HepG2 (cell line): Measurements from ENCODE around the gene TRMT1. TPM values are rescaled to one million over a fixed set of nuclear protein-coding genes. Genes with fewer than 3 reads are reported as not detected.

Experiments
- AFF4 ChIP-seq: sonication (generic); formaldehyde crosslinking; IDR thresholded peaks from 2 replicates; pipeline ENCODE4 v1.4.0; 2020; ENCODE audit warnings: missing genetic modification reagents
- BRCA1 ChIP-seq: sonication (generic); formaldehyde crosslinking; IDR thresholded peaks from 2 replicates; pipeline ENCODE4 v1.4.0; 2020; ENCODE audit warnings: missing genetic modification reagents
- DR1 ChIP-seq: sonication (generic); formaldehyde crosslinking; IDR thresholded peaks from 2 replicates; pipeline ENCODE4 v1.8.0; 2021; ENCODE audit warnings: mild to moderate bottlenecking, missing genetic modification reagents, inconsistent platforms
- ETV5 ChIP-seq: IDR thresholded peaks from 2 replicates; pipeline ENCODE4 v1.6.1; 2018; ENCODE audit warnings: missing biosample characterization, missing genetic modification reagents, inconsistent platforms, borderline replicate concordance
- FOXK2 ChIP-seq: fragments of 450-650 bp; IDR thresholded peaks from 2 replicates; pipeline ENCODE4 v1.6.1; 2016
- MIER3 ChIP-seq: IDR thresholded peaks from 2 replicates; pipeline ENCODE4 v1.6.1; 2016; ENCODE audit warnings: missing compliant biosample characterization, borderline replicate concordance
- MXD3 ChIP-seq: IDR thresholded peaks from 2 replicates; pipeline ENCODE4 v1.6.1; 2016; ENCODE audit warnings: mild to moderate bottlenecking, missing biosample characterization, missing genetic modification reagents
- NFE2 ChIP-seq: sonication (generic); formaldehyde crosslinking; IDR thresholded peaks from 2 replicates; pipeline ENCODE4 v1.4.0; 2020; ENCODE audit warnings: missing genetic modification reagents
- NFKBIZ ChIP-seq: IDR thresholded peaks from 2 replicates; pipeline ENCODE4 v1.6.1; 2018; ENCODE audit warnings: missing genetic modification reagents, missing compliant biosample characterization
- RAD21 ChIP-seq: fragments of 450-650 bp; formaldehyde crosslinking; IDR thresholded peaks from 2 replicates; pipeline ENCODE4 v1.5.0; 2020; ENCODE audit warnings: mild to moderate bottlenecking
- SALL2 ChIP-seq: sonication (generic); formaldehyde crosslinking; IDR thresholded peaks from 2 replicates; pipeline ENCODE4 v1.8.1; 2023; ENCODE audit warnings: mild to moderate bottlenecking, missing genetic modification reagents, inconsistent platforms
- SMAD3 ChIP-seq: sonication (generic); formaldehyde crosslinking; IDR thresholded peaks from 2 replicates; pipeline ENCODE4 v1.4.0; 2020; ENCODE audit warnings: missing genetic modification reagents
- ZBTB33 ChIP-seq: sonication (generic); formaldehyde crosslinking; IDR thresholded peaks from 2 replicates; pipeline ENCODE4 v1.4.0; 2020; ENCODE audit warnings: missing genetic modification reagents
- ZC3H13 ChIP-seq: sonication (generic); formaldehyde crosslinking; IDR thresholded peaks from 2 replicates; pipeline ENCODE4 v1.8.1; 2023; ENCODE audit warnings: mild to moderate bottlenecking, missing genetic modification reagents, moderate library complexity
- ZFP37 ChIP-seq: sonication (generic); formaldehyde crosslinking; IDR thresholded peaks from 2 replicates; pipeline ENCODE4 v1.4.0; 2020; ENCODE audit warnings: missing genetic modification reagents, borderline replicate concordance
- ZNF124 ChIP-seq: sonication (generic); formaldehyde crosslinking; IDR thresholded peaks from 2 replicates; pipeline ENCODE4 v1.4.0; 2020; ENCODE audit warnings: missing genetic modification reagents
- ZNF207 ChIP-seq: fragments of 450-650 bp; IDR thresholded peaks from 2 replicates; pipeline ENCODE4 v1.6.1; 2016; ENCODE audit warnings: antibody characterized with exemption, borderline replicate concordance
- ZNF543 ChIP-seq: sonication (generic); formaldehyde crosslinking; IDR thresholded peaks from 2 replicates; pipeline ENCODE4 v1.4.0; 2020; ENCODE audit warnings: mild to moderate bottlenecking, missing genetic modification reagents
- ZNF772 ChIP-seq: sonication (generic); formaldehyde crosslinking; IDR thresholded peaks from 2 replicates; pipeline ENCODE4 v1.5.0; 2020; ENCODE audit warnings: mild to moderate bottlenecking, missing genetic modification reagents
- ZNF816 ChIP-seq: sonication (generic); formaldehyde crosslinking; IDR thresholded peaks from 2 replicates; pipeline ENCODE4 v1.8.0; 2022; ENCODE audit warnings: missing genetic modification reagents, mild to moderate bottlenecking, borderline replicate concordance
- ZSCAN21 ChIP-seq: sonication (generic); formaldehyde crosslinking; IDR thresholded peaks from 2 replicates; pipeline ENCODE4 v1.8.0; 2022; ENCODE audit warnings: mild to moderate bottlenecking, missing genetic modification reagents, moderate library complexity, borderline replicate concordance
- polyA plus RNA-seq, 8 experiments: library from polyadenylated mRNA; depleted of rRNA in 3 of 8; stranded (reverse) in 7 of 8; unstranded in 1 of 8; fragments of >200 nt; fragmentation: Illumina TruSeq in 4 of 8; extraction: Trizol in 4 of 8; gene quantifications; 2 replicates each; pipeline versions ENCODE4 v1.2.1 to v1.2.3, GENCODE V29; 2011 to 2016; ENCODE audit warnings: low read depth in 4 of 8, missing spikeins in 1 of 8, mixed read lengths in 1 of 8; ENCODE audit not compliant: insufficient read depth in 1 of 8
- total RNA-seq, 5 experiments: library from RNA; depleted of rRNA; stranded (reverse); fragments of >200 nt; fragmentation: Illumina TruSeq; extraction: Trizol; gene quantifications; 2 replicates each; pipeline ENCODE4 v1.2.3, GENCODE V29; 2016; ENCODE audit warnings: low read depth in 1 of 5
- TF ChIP-seq, protein P1 (sequence below): sonication (generic); formaldehyde crosslinking; conservative IDR thresholded peaks from 2 replicates; pipeline ENCODE4 v1.4.0; 2020; ENCODE audit warnings: missing genetic modification reagents
- TF ChIP-seq, protein P2 (sequence below): sonication (generic); formaldehyde crosslinking; IDR thresholded peaks from 2 replicates; pipeline ENCODE4 v1.4.0; 2020; ENCODE audit warnings: mild to moderate bottlenecking, missing genetic modification reagents

Gene TRMT1
- total and polyA plus RNA-seq, 2 of the 13 experiments (the other 11 are each of a cell fraction or from before 2014, with no cell fraction given) = 35.5 to 44.1 TPM

DNA sequence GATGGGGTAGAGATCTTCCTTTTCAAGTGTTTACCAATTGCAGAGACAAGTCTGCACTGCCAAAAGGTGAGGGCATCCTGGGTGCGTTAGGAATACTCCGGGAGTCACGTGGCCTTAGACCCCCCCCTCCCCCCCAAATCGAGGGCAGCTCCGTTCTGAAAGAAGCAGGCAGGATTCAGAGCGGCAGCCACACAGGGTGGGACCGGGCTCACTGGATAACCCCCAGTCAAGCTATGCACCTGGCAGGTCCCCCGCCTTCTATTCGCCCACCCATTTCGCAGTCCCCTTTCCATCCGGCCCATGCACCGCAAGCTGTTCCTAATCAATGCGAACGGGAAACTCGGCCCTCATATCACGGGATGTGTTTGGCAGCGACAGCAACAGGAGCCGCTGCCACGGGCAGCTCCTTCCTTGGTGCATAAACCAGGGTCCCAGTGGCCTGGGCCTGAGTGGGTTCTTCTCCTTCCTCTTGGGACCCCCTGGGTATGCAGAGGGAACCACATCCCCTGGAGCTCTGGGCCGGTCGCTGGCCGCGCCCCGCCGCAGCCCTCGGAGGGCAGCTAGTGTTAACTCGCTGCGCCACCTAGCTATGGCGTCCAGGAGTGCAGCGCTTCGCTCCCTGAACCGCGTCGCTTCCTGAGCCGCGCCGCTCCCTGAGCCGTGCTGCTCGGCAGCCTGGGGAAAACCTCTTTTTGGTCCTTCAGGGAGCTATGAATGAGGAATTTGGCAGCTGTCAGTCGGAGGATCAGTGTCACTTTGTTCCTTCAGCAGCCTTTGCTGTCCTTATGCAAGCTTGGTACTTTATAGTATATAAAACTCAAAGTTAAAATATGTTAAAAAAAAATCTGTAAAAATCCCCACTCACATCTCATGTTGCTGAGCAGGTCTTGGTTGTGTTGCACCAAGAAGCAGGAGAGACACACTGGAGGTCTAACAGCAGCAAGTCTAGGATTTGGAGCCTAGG, 55.3 kb downstream of the TRMT1 start (continued):
- TF ChIP-seq ZBTB33 (CRISPR knock-in tag) = peak; percentile 63; the same call in 1 of the 2 replicates
- TF ChIP-seq, protein P1, sequence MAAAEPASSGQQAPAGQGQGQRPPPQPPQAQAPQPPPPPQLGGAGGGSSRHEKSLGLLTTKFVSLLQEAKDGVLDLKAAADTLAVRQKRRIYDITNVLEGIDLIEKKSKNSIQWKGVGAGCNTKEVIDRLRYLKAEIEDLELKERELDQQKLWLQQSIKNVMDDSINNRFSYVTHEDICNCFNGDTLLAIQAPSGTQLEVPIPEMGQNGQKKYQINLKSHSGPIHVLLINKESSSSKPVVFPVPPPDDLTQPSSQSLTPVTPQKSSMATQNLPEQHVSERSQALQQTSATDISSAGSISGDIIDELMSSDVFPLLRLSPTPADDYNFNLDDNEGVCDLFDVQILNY (CRISPR knock-in tag) = no peak
- no peak for TF ChIP-seq ZC3H13 (CRISPR knock-in tag)
- TF ChIP-seq DR1 (CRISPR knock-in tag) = no peak
- peak; percentile 78; the same call in 1 of the 2 replicates for TF ChIP-seq ZNF124
- no peak for TF ChIP-seq ZSCAN21 (CRISPR knock-in tag)
- TF ChIP-seq, protein P2, sequence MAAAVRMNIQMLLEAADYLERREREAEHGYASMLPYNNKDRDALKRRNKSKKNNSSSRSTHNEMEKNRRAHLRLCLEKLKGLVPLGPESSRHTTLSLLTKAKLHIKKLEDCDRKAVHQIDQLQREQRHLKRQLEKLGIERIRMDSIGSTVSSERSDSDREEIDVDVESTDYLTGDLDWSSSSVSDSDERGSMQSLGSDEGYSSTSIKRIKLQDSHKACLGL (CRISPR knock-in tag) = no peak
- TF ChIP-seq ZNF772 (CRISPR knock-in tag) = peak; percentile 6; the same call in 1 of the 2 replicates
- TF ChIP-seq SALL2 = peak; percentile 50
- no peak for TF ChIP-seq ZNF816 (CRISPR knock-in tag)
- peak; percentile 61; the same call in 1 of the 2 replicates for TF ChIP-seq BRCA1 (CRISPR knock-in tag)
- no peak for TF ChIP-seq AFF4 (CRISPR knock-in tag)
- peak; percentile 30; the same call in 1 of the 2 replicates for TF ChIP-seq ETV5 (CRISPR knock-in tag)
- no peak for TF ChIP-seq ZNF207
- peak; percentile 75; the same call in 1 of the 2 replicates for TF ChIP-seq MIER3 (CRISPR knock-in tag)
- TF ChIP-seq MXD3 (CRISPR knock-in tag) = no peak
- TF ChIP-seq SMAD3 (CRISPR knock-in tag) = peak; percentile 78; the same call in 1 of the 2 replicates
- no peak for TF ChIP-seq FOXK2
- peak; percentile 99 for TF ChIP-seq RAD21 (CRISPR knock-in tag)
- TF ChIP-seq ZFP37 (CRISPR knock-in tag) = no peak
- no peak for TF ChIP-seq NFE2 (CRISPR knock-in tag)
- TF ChIP-seq NFKBIZ (CRISPR knock-in tag) = peak; percentile 78; the same call in 1 of the 2 replicates
- no peak; the same call in 1 of the 2 replicates for TF ChIP-seq ZNF543
